Fibroblast of lung (primary cell): ENCODE data around the gene ZNF710. TPM values are rescaled to one million over a fixed set of nuclear protein-coding genes. Genes with fewer than 3 reads are reported as not detected.

Source experiments
- DNase-seq, 2 donors: peaks; one replicate each; pipeline versions ENCODE4 v3.0.0 to v3.0.0-alpha.2; 2010; ENCODE audit warnings: low read depth in 2 of 2
- H2AFZ ChIP-seq: 2 replicates; pipeline ENCODE4 v1.5.1; 2012; ENCODE audit warnings: low read length, control low read depth, inconsistent platforms
- H3K27ac ChIP-seq: 2 replicates; pipeline ENCODE4 v1.5.1; 2011; ENCODE audit warnings: low read length, control low read depth; ENCODE audit not compliant: insufficient read depth
- H3K27me3 ChIP-seq: 2 replicates; pipeline ENCODE4 v1.5.1; 2011; ENCODE audit warnings: mild to moderate bottlenecking, low read length; ENCODE audit not compliant: control insufficient read depth, insufficient read depth
- H3K36me3 ChIP-seq: 2 replicates; pipeline ENCODE4 v1.5.1; 2011; ENCODE audit warnings: low read length; ENCODE audit not compliant: control insufficient read depth, insufficient read depth
- H3K4me1 ChIP-seq: 2 replicates; pipeline ENCODE4 v1.5.1; 2011; ENCODE audit warnings: low read length; ENCODE audit not compliant: control insufficient read depth, insufficient read depth; ENCODE audit errors: extremely low read depth
- H3K4me2 ChIP-seq: 2 replicates; pipeline ENCODE4 v1.5.1; 2011; ENCODE audit warnings: low read length, control low read depth; ENCODE audit not compliant: insufficient read depth; ENCODE audit errors: extremely low read depth
- H3K4me3 ChIP-seq, 4 experiments: fragments of 200-600 bp in 1 of 4; sonication (generic) in 1 of 4; replicated peaks in 1 of 4; 2 replicates each; pipeline ENCODE4 v1.5.1; 2011 to 2016; ENCODE audit warnings: low read length in 4 of 4, low read depth in 3 of 4, mild to moderate bottlenecking in 3 of 4, control low read depth in 2 of 4, inconsistent platforms in 1 of 4, mixed read lengths in 1 of 4; ENCODE audit not compliant: insufficient read depth in 1 of 4; ENCODE audit errors: control extremely low read depth in 1 of 4
- H3K79me2 ChIP-seq: 2 replicates; pipeline ENCODE4 v1.5.1; 2012; ENCODE audit warnings: mild to moderate bottlenecking, low read length, inconsistent platforms; ENCODE audit not compliant: control insufficient read depth, insufficient read depth
- H3K9ac ChIP-seq: 2 replicates; pipeline ENCODE4 v1.5.1; 2011; ENCODE audit warnings: mild to moderate bottlenecking, low read length, control low read depth; ENCODE audit not compliant: insufficient read depth
- H3K9me3 ChIP-seq: 2 replicates; pipeline ENCODE4 v1.5.1; 2012; ENCODE audit warnings: low read depth, low read length; ENCODE audit not compliant: control insufficient read depth, insufficient read depth
- H4K20me1 ChIP-seq: 2 replicates; pipeline ENCODE4 v1.5.1; 2011; ENCODE audit warnings: low read length; ENCODE audit not compliant: control insufficient read depth, insufficient read depth; ENCODE audit errors: extremely low read depth
- CTCF ChIP-seq, 2 donors: IDR thresholded peaks in 1 of 2; conservative IDR thresholded peaks in 1 of 2; 1 replicate in 1 of 2; 2 replicates in 1 of 2; pipeline ENCODE4 v1.5.1; 2011 to 2012; ENCODE audit warnings: low read length in 2 of 2, control low read depth in 1 of 2, inconsistent platforms in 1 of 2, low read depth in 1 of 2, mild to moderate bottlenecking in 1 of 2
- EZH2 ChIP-seq: IDR thresholded peaks from 2 replicates; pipeline ENCODE4 v1.5.1; 2012; ENCODE audit warnings: low read length, control low read depth, mild to moderate bottlenecking; ENCODE audit errors: missing control alignments
- polyA plus RNA-seq, 2 donors: library from polyadenylated mRNA; depleted of rRNA in 1 of 2; stranded (reverse) in 1 of 2; unstranded in 1 of 2; fragments of >200 nt; gene quantifications; 2 replicates each; pipeline ENCODE4 v1.2.1, GENCODE V29; 2011 to 2012; ENCODE audit warnings: missing spikeins in 1 of 2
- total RNA-seq: library from RNA; depleted of rRNA; stranded (reverse); fragments of >200 nt; gene quantifications from 2 replicates; pipeline ENCODE4 v1.2.1, GENCODE V29; 2014

ZNF710 gene
- total and polyA plus RNA-seq, 2 donors (not counting 1 experiment from before 2014, with no cell fraction given), result 2.1 to 9.4 TPM

DNA sequence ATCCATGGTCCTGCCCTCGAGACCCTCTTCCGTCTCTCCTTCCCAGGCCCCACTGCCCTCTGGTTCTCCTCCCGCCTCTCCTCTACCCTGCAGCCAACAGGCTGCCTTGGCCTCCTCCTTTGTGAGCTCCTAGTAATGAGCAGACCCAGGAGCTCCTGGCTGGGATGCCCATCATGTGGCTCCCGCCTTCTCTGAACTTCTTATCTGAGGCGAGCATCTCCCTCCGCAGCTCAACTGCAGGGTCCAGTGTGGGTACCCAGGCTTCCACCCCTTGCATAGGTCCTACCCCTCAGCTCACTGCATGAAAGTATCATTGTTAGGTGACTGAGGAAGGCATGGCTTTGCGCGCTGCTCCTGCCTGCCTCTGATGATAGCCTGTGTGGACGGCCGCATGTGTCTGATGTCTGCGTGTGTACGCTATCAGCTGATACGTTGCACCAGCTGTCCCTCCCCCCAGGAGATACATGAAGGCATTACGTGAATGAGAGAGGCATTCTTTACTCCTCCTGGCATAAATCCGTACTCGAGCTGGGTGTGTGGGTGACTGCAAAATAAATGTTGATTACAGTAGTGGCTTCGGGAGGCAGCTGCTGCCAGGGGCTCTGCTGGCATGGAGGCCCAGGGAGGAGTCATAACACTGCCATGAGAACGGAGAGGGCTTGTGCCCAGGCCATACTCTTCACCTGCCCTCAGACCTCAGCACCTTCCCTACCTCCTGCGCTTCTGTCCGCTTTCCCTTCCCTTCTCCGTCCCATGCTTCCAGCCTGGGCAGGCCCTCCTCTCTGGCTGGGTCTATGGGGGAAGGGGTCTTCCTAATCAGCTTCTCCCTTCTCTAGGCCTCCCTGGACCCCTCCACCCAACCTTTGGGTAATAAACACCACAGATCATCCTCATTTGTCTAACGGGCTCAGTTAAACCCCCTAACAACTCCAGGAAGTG lies 48.8 kb downstream of the ZNF710 start:
- Histone ChIP-seq H3K36me3 (no peaks in the 10 kb centered on the region), H3K27ac (no peak overlapping the region), H3K4me3 (no peak overlapping the region), H3K9ac (no peak overlapping the region), H3K27me3 (no peaks in the 10 kb centered on the region), H2AFZ (no peak overlapping the region), H4K20me1 (no peaks in the 10 kb centered on the region), H3K4me2 (no peak overlapping the region), H3K9me3 (no peaks in the 10 kb centered on the region), H3K4me1 (no peaks in the 10 kb centered on the region), H3K79me2 (peaks cover 2% of the 10 kb centered on the region)
- TF ChIP-seq CTCF (conservative IDR thresholded peaks at IDR 0.05 in 1 of 2, IDR thresholded peaks at IDR 0.05 in 1 of 2; ENCODE audit: low read depth in 1 of 2, low read length in 2 of 2) (no peak), EZH2 (no peak)
- DNase-seq, result no peak

DNA sequence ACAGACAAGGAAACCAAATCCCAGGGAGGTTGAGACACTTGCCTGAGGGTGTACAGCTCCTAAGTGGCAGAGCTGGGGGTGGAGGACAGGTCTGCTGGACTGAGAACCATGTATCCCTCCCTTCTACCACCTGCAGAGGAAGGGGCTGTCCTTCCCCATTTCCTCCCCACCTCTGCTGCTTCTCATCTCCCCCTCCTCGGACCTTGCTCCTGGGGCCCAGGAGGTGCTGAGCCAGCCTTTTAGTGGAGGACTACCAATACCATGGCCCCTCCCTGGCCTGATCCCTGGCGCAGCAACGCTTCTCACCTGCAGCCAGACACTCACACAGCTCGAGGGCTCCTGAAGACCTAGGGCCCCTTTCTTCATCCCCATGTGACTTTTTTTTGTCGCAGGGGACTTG lies 50.8 kb downstream of the ZNF710 start:
- Histone ChIP-seq H3K79me2 (peaks cover 2% of the 10 kb centered on the region), H4K20me1 (no peaks in the 10 kb centered on the region), H3K36me3 (no peaks in the 10 kb centered on the region)

More for the DNA sequence above, 50.8 kb downstream of the ZNF710 start:
- no peaks in the 10 kb centered on the region for H3K27me3 ChIP-seq
- no peaks in the 10 kb centered on the region for H3K4me1 ChIP-seq
- H3K27ac ChIP-seq, result no peak overlapping the region
- TF ChIP-seq EZH2, result no peak
- TF ChIP-seq CTCF (conservative IDR thresholded peaks at IDR 0.05 in 1 of 2, IDR thresholded peaks at IDR 0.05 in 1 of 2; ENCODE audit: low read depth in 1 of 2, low read length in 2 of 2), result no peak
- no peak for DNase-seq
- H3K9me3 ChIP-seq, result no peaks in the 10 kb centered on the region
- no peak overlapping the region for H3K9ac ChIP-seq
- H3K4me3 ChIP-seq, result no peak overlapping the region
- no peak overlapping the region for H2AFZ ChIP-seq
- H3K4me2 ChIP-seq, result no peak overlapping the region
